ENCODE measurements around the gene CBX4.
A peak's percentile ranks its signal among the peaks of the same experiment; 100 is the strongest.

Gene CBX4

GRCh38 chr17:79829004-79829403, 10.2 kb downstream of the CBX4 start:
- DNase-seq, result no peak

GRCh38 chr17:79826841-79827578, 12.2 kb downstream of the CBX4 start:
- no peak for DNase-seq

- no peak for DNase-seq
Measured at GRCh38 chr17:79826204-79826680, 13.0 kb downstream of the CBX4 start.

GRCh38 chr17:79825580-79825921, 13.7 kb downstream of the CBX4 start:
- no peak for DNase-seq

GRCh38 chr17:79824893-79825579, 14.2 kb downstream of the CBX4 start:
- DNase-seq, result no peak

- DNase-seq, result no peak
Measured at GRCh38 chr17:79824234-79824633, 15.0 kb downstream of the CBX4 start.

GRCh38 chr17:79822583-79823124, 16.6 kb downstream of the CBX4 start:
- DNase-seq, result no peak

- DNase-seq, result no peak
Measured at GRCh38 chr17:79821331-79822095, 17.7 kb downstream of the CBX4 start.

- DNase-seq, result no peak
Measured at GRCh38 chr17:79820959-79821330, 18.3 kb downstream of the CBX4 start.

GRCh38 chr17:79819534-79820276, 19.5 kb downstream of the CBX4 start:
- DNase-seq, result no peak

- DNase-seq, result no peak
Measured at GRCh38 chr17:79819085-79819484, 20.2 kb downstream of the CBX4 start.

GRCh38 chr17:79818026-79818758, 21.0 kb downstream of the CBX4 start:
- DNase-seq, result no peak

GRCh38 chr17:79815836-79816461, 23.3 kb downstream of the CBX4 start:
- no peak for DNase-seq

GRCh38 chr17:79814974-79815835, 24.0 kb downstream of the CBX4 start:
- peak in 1 of 4 experiments; percentile 19 for DNase-seq

GRCh38 chr17:79814127-79814973, 24.9 kb downstream of the CBX4 start:
- DNase-seq, result no peak

- DNase-seq, result no peak
Measured at GRCh38 chr17:79813297-79814126, 25.7 kb downstream of the CBX4 start.

GRCh38 chr17:79812353-79813258, 26.6 kb downstream of the CBX4 start:
- DNase-seq, result no peak

All from activated naive CD4-positive, alpha-beta T cell (primary cell).